ENCODE measurements around the gene ACTA1. TPM values are rescaled to one million over a fixed set of nuclear protein-coding genes. Genes with fewer than 3 reads are reported as not detected.

ACTA1 gene
- total and polyA plus RNA-seq, 10 of the 15 experiments (the other 5 are each of a cell fraction or from before 2014, with no cell fraction given): 0.05 to 0.35 (median 0.12) TPM; not detected in 7

- CTCF ChIA-PET: interaction anchor here (1.3 kb wide), 1 partner anchor 212 kb away, joined by 6 read pairs; no protein-coding TSS in a partner anchor
- TF ChIP-seq PAX5 (IDR thresholded peaks at IDR 0.05; ENCODE audit: borderline replicate concordance, low read depth, low read length): no peak
- TF ChIP-seq IRF3 (IDR thresholded peaks at IDR 0.05): no peak
These were observed 36.6 kb upstream of the ACTA1 start for GRCh38 chr1:229470406-229471043.

GRCh38 chr1:229466887-229467286 is 33.0 kb upstream of the ACTA1 start:
- no peak for ATAC-seq
- FAIRE-seq: no peak
- intact Hi-C loops (cut with micrococcal nuclease; ENCODE audit: unreplicated experiment): no loop called here
- no peaks in the 10 kb centered on the region for H3K4me1 ChIP-seq (ENCODE audit: control insufficient read depth, insufficient read depth, low read length)
- in situ Hi-C loops (cut with MboI): no loop called here
- ChIA-PET POLR2A (no interaction called here), RAD21 (ENCODE audit: unreplicated experiment) (no interaction called here), CTCF (interaction anchor here (1.5 to 3.6 kb wide), 4 partner anchors 9 to 210 kb away, joined by 4 to 19 read pairs (median 8); no protein-coding TSS in a partner anchor), SMC1A (ENCODE audit: uncharacterized antibody, unreplicated experiment) (interaction anchor here (1.2 to 2.3 kb wide), 3 partner anchors 10 to 15 kb away, joined by 3 to 13 read pairs (median 4); no protein-coding TSS in a partner anchor)
- no peaks in the 10 kb centered on the region; the same call in 1 of the 2 replicates for H4K20me1 ChIP-seq (ENCODE audit: control insufficient read depth, insufficient read depth)
- TF ChIP-seq CREB1 (IDR thresholded peaks at IDR 0.05; ENCODE audit: low read depth) (peak; percentile 57; the same call in 1 of the 2 replicates), ATF7 (IDR thresholded peaks at IDR 0.05; ENCODE audit: low read depth) (0 out of 2 replicates have a peak, but pooled peaks have one; percentile 40), LARP7 (IDR thresholded peaks at IDR 0.05) (no peak), IKZF1 (conservative IDR thresholded peaks at IDR 0.05) (no peak)
- H2AFZ ChIP-seq (ENCODE audit: control insufficient read depth, low read depth, low read length): no peak overlapping the region
- no peak overlapping the region for H3K4me2 ChIP-seq (ENCODE audit: control insufficient read depth, insufficient read depth)
- no peaks in the 10 kb centered on the region for H3K9me3 ChIP-seq (replicated peaks; ENCODE audit: control insufficient read depth, insufficient read depth, low read length)
- H3K36me3 ChIP-seq (ENCODE audit: control insufficient read depth in 2 of 2, insufficient read depth in 2 of 2, low read length in 1 of 2): peaks cover 9 to 27% of the 10 kb centered on the region in 2 experiments
- no TSS peak for BruUV-seq (replicated peaks)
- H3K79me2 ChIP-seq (ENCODE audit: control insufficient read depth, insufficient read depth, low read length): no peaks in the 10 kb centered on the region
- no peak for DNase-seq (ENCODE audit: low read depth, low spot score)
- H3K27me3 ChIP-seq (replicated peaks in 1 of 2; ENCODE audit: control insufficient read depth in 2 of 2, insufficient read depth in 2 of 2, low read length in 1 of 2): no peaks in the 10 kb centered on the region
- H3K27ac ChIP-seq (ENCODE audit: control insufficient read depth, insufficient read depth): no peak overlapping the region
- 100% methylated on average over 1 of the region's 1 CpG for WGBS (ENCODE audit: insufficient coverage, insufficient replicate concordance, low lambda C conversion rate, missing lambda C conversion rate)
- no peak overlapping the region for H3K4me3 ChIP-seq
- no peak overlapping the region for H3K9ac ChIP-seq (ENCODE audit: control insufficient read depth, insufficient read depth, low read length)

More at GRCh38 chr1:229470406-229471043, 36.6 kb upstream of the ACTA1 start:
- ATAC-seq (no peak), DNase-seq (ENCODE audit: low read depth, low spot score) (no peak), FAIRE-seq (no peak)
- BruUV-seq (replicated peaks): no TSS peak
- H3K27ac ChIP-seq (ENCODE audit: control insufficient read depth, insufficient read depth): no peak overlapping the region
- no peaks in the 10 kb centered on the region; the same call in 1 of the 2 replicates for H4K20me1 ChIP-seq (ENCODE audit: control insufficient read depth, insufficient read depth)
- no peaks in the 10 kb centered on the region for H3K79me2 ChIP-seq (ENCODE audit: control insufficient read depth, insufficient read depth, low read length)
- no peak overlapping the region for H3K4me2 ChIP-seq (ENCODE audit: control insufficient read depth, insufficient read depth)
- H3K27me3 ChIP-seq (replicated peaks in 1 of 2; ENCODE audit: control insufficient read depth in 2 of 2, insufficient read depth in 2 of 2, low read length in 1 of 2): no peaks in the 10 kb centered on the region
- intact Hi-C loops (cut with micrococcal nuclease; ENCODE audit: unreplicated experiment): no loop called here
- SMC1A ChIA-PET (ENCODE audit: uncharacterized antibody, unreplicated experiment): no interaction called here
- 90% methylated on average over 8 of the region's 8 CpGs for WGBS (ENCODE audit: insufficient coverage, insufficient replicate concordance, low lambda C conversion rate, missing lambda C conversion rate)
- no peak overlapping the region for H3K4me3 ChIP-seq
- in situ Hi-C loops (cut with MboI): no loop called here
- POLR2A ChIA-PET: no interaction called here
- H3K9ac ChIP-seq (ENCODE audit: control insufficient read depth, insufficient read depth, low read length): no peak overlapping the region
- H3K4me1 ChIP-seq (ENCODE audit: control insufficient read depth, insufficient read depth, low read length): no peaks in the 10 kb centered on the region
- no peaks in the 10 kb centered on the region for H3K9me3 ChIP-seq (replicated peaks; ENCODE audit: control insufficient read depth, insufficient read depth, low read length)
- no peak overlapping the region for H2AFZ ChIP-seq (ENCODE audit: control insufficient read depth, low read depth, low read length)
- H3K36me3 ChIP-seq (ENCODE audit: control insufficient read depth in 2 of 2, insufficient read depth in 2 of 2, low read length in 1 of 2): peaks cover 8 to 24% of the 10 kb centered on the region in 2 experiments
- RAD21 ChIA-PET (ENCODE audit: unreplicated experiment): interaction anchor here (1.1 kb wide), 1 partner anchor 11 kb away, joined by 3 read pairs; no protein-coding TSS in a partner anchor

All from GM12878 (cell line).